ENCODE results near the gene CPM.

GRCh38 chr12:68851592-68852306, 81.2 kb downstream of the CPM start:
- TF ChIP-seq, protein P1, sequence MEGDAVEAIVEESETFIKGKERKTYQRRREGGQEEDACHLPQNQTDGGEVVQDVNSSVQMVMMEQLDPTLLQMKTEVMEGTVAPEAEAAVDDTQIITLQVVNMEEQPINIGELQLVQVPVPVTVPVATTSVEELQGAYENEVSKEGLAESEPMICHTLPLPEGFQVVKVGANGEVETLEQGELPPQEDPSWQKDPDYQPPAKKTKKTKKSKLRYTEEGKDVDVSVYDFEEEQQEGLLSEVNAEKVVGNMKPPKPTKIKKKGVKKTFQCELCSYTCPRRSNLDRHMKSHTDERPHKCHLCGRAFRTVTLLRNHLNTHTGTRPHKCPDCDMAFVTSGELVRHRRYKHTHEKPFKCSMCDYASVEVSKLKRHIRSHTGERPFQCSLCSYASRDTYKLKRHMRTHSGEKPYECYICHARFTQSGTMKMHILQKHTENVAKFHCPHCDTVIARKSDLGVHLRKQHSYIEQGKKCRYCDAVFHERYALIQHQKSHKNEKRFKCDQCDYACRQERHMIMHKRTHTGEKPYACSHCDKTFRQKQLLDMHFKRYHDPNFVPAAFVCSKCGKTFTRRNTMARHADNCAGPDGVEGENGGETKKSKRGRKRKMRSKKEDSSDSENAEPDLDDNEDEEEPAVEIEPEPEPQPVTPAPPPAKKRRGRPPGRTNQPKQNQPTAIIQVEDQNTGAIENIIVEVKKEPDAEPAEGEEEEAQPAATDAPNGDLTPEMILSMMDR (IDR thresholded peaks at IDR 0.05 in 8 of 11, conservative IDR thresholded peaks at IDR 0.05 in 3 of 11), result no peak
- no peak for TF ChIP-seq POLR2A (IDR thresholded peaks at IDR 0.05)
